Gastrocnemius medialis (tissue), 4 donors: ENCODE results near the gene DAB2IP.

Source experiments
- POLR2A ChIP-seq, 2 donors: fragments of 450-650 bp; IDR thresholded peaks; one replicate each; pipeline ENCODE4 v1.6.1; 2017; ENCODE audit warnings: antibody characterized with exemption in 2 of 2, mild to moderate bottlenecking in 2 of 2, moderate library complexity in 2 of 2
- TF ChIP-seq, protein P1 (sequence below), 5 experiments: fragments of 450-650 bp in 3 of 5; fragments of 200-600 bp in 2 of 5; sonication (generic) in 2 of 5; IDR thresholded peaks in 4 of 5; conservative IDR thresholded peaks in 1 of 5; 1 replicate in 4 of 5; 2 replicates in 1 of 5; pipeline ENCODE4 v1.5.1; 2016 to 2019; ENCODE audit warnings: antibody characterized with exemption in 5 of 5, mild to moderate bottlenecking in 3 of 5, moderate library complexity in 3 of 5

DNA sequence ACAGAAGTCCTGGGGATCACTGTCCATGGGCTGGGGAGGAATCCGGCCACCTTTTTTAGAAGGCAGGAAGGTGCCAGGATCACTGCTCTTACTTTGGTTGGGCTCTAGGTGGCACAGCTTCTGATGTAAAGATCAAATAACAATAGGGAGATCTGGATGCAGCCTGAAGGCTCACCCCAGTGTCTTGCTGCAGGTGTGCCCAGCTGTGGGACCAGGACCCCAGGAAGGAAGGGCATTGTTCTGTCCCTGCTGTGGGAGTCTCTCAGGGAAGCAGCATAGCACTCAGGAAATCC is 69.6 kb downstream of the DAB2IP start:
- TF ChIP-seq, protein P1, sequence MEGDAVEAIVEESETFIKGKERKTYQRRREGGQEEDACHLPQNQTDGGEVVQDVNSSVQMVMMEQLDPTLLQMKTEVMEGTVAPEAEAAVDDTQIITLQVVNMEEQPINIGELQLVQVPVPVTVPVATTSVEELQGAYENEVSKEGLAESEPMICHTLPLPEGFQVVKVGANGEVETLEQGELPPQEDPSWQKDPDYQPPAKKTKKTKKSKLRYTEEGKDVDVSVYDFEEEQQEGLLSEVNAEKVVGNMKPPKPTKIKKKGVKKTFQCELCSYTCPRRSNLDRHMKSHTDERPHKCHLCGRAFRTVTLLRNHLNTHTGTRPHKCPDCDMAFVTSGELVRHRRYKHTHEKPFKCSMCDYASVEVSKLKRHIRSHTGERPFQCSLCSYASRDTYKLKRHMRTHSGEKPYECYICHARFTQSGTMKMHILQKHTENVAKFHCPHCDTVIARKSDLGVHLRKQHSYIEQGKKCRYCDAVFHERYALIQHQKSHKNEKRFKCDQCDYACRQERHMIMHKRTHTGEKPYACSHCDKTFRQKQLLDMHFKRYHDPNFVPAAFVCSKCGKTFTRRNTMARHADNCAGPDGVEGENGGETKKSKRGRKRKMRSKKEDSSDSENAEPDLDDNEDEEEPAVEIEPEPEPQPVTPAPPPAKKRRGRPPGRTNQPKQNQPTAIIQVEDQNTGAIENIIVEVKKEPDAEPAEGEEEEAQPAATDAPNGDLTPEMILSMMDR (IDR thresholded peaks at IDR 0.05 in 4 of 5, conservative IDR thresholded peaks at IDR 0.05 in 1 of 5): no peak
- TF ChIP-seq POLR2A (IDR thresholded peaks at IDR 0.05): no peak
